AML-193 (cell line): Measurements from ENCODE around the gene ZNF799.
"Not testable (repeated sequence)": the region's sequence is repeated elsewhere in the genome, so short reads cannot be mapped to it uniquely, and the experiment has no call there.

ENCODE experiments used
- DNase-seq, 2 experiments: peaks; one replicate each; lab custom pipeline; 2025; lab: John Stamatoyannopoulos, UW

ZNF799 gene

GRCh38 chr19:12364391-12365235, 36.5 kb downstream of the ZNF799 start:
- peak; percentile 12 to 15 for DNase-seq

- DNase-seq = not testable (repeated sequence)
These were observed 38.8 kb downstream of the ZNF799 start for GRCh38 chr19:12362236-12362635.

- no peak for DNase-seq
These were observed 47.7 kb downstream of the ZNF799 start for GRCh38 chr19:12353375-12353774.

- no peak for DNase-seq
These were observed 50.2 kb downstream of the ZNF799 start for GRCh38 chr19:12350890-12351197.

- DNase-seq = no peak
These were observed 50.7 kb downstream of the ZNF799 start for GRCh38 chr19:12350185-12350889.

- peak; percentile 24 to 47 for DNase-seq
These were observed 54.2 kb downstream of the ZNF799 start for GRCh38 chr19:12346896-12347295.

- DNase-seq = no peak
These were observed 55.9 kb downstream of the ZNF799 start for GRCh38 chr19:12345197-12345596.
